Activated CD8-positive, alpha-beta memory T cell treated with anti-CD3 and anti-CD28 coated beads, Interleukin-2, amount 10 ng/mL, durations not matched to agents 7 days and 5 days (primary cell): ENCODE measurements around the gene LRRC2. TPM values are rescaled to one million over a fixed set of nuclear protein-coding genes. Genes with fewer than 3 reads are reported as not detected.
A peak's percentile ranks its signal among the peaks of the same experiment; 100 is the strongest.
"Not testable (repeated sequence)": the region's sequence is repeated elsewhere in the genome, so short reads cannot be mapped to it uniquely, and the experiment has no call there.

ENCODE experiments used
- ATAC-seq: fragments of 150-1000 bp; cut with Tn5 transposase; one replicate; pipeline ENCODE4 v1.10.0; 2021; ENCODE audit warnings: moderate library complexity
- CTCF ChIA-PET: fragments of 350-600 bp; sonication (Branson Sonifier 250); formaldehyde crosslinking; loops from one replicate; lab custom pipeline; 2021; ENCODE audit warnings: antibody characterized with exemption; lab: Charles Lee
- DNase-seq: peaks from one replicate; pipeline ENCODE4 v3.0.0-alpha.2; 2020
- H3K27ac Mint-ChIP-seq: one replicate; pipeline ENCODE4 v1.8.0; 2021; ENCODE audit warnings: mild to moderate bottlenecking, mixed read lengths
- H3K27me3 Mint-ChIP-seq: one replicate; pipeline ENCODE4 v1.8.0; 2021; ENCODE audit warnings: mixed read lengths
- H3K36me3 Mint-ChIP-seq: one replicate; pipeline ENCODE4 v1.8.0; 2021; ENCODE audit warnings: mild to moderate bottlenecking, mixed read lengths
- H3K4me1 Mint-ChIP-seq: one replicate; pipeline ENCODE4 v1.8.0; 2021; ENCODE audit warnings: mixed read lengths
- H3K4me3 Mint-ChIP-seq: one replicate; pipeline ENCODE4 v1.8.0; 2021; ENCODE audit warnings: mild to moderate bottlenecking, moderate library complexity, mixed read lengths
- H3K9me3 Mint-ChIP-seq: one replicate; pipeline ENCODE4 v1.8.0; 2022; ENCODE audit warnings: low read depth, mixed read lengths
- total RNA-seq, 2 experiments: library from RNA; stranded (reverse); gene quantifications; one replicate each; pipeline ENCODE4 v1.2.3, GENCODE V29; 2021

The LRRC2 gene
- total RNA-seq, 2 experiments from 2014 or later: 0.07 TPM; not detected in 1

GRCh38 chr3:46561511-46561910 is 4.6 kb downstream of the LRRC2 start:
- ATAC-seq (no peak), DNase-seq (no peak)
- Mint-ChIP-seq H3K4me3 (no peak overlapping the region), H3K4me1 (peaks cover 34% of the 10 kb centered on the region), H3K36me3 (peaks cover 2% of the 10 kb centered on the region), H3K9me3 (peaks cover 4% of the 10 kb centered on the region), H3K27ac (no peak overlapping the region), H3K27me3 (peaks cover 35% of the 10 kb centered on the region)
- CTCF ChIA-PET: interaction anchor here (0.6 to 7.3 kb wide), 5 partner anchors 22 to 111 kb away, joined by 3 to 294 read pairs (median 3); no protein-coding TSS in a partner anchor

DNA sequence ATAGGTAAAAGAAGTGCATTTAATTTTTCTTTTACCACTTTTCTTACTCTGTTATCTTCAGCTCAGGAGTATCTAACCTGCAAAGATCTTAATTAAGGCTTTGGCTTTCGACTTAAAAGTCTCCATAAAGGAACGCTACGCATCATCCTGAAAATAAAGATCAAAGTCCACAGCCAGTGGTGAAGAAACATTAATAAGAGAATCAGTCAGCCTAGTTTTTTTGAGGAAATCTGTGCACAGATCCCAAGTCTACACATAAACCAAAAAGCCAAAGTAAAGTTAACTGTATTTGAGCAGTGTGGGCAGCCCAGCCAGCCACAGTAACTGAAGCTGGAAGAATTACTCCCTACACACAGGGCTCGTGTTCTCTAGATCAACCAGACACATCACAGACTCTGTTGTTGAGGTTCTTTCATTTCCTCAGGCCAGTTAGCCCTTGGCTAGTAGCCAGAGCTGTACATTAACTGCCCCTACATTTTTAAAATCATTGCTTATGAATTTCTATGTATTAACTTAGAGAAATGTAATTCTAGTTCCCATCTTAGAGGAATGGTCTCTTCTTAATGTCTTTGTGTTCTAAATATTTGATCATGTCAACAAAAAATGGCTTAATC is 6.9 kb downstream of the LRRC2 start:
- H3K4me3 Mint-ChIP-seq: peak overlapping the region; percentile 76
- H3K27ac Mint-ChIP-seq: no peak overlapping the region
- peaks cover 25% of the 10 kb centered on the region for H3K27me3 Mint-ChIP-seq
- ATAC-seq: no peak
- peak; percentile 15 for DNase-seq
- peaks cover 4% of the 10 kb centered on the region for H3K9me3 Mint-ChIP-seq
- H3K4me1 Mint-ChIP-seq: peaks cover 23% of the 10 kb centered on the region
- H3K36me3 Mint-ChIP-seq: peaks cover 2% of the 10 kb centered on the region
- CTCF ChIA-PET: interaction anchor here (0.7 to 7.3 kb wide), 15 partner anchors 13 to 351 kb away, joined by 3 to 294 read pairs (median 6); partner anchors contain the start of genes CCR1, CCR5 and RTP3

- H3K27ac Mint-ChIP-seq: peak overlapping the region; percentile 63
These were observed 7.7 kb downstream of the LRRC2 start for GRCh38 chr3:46558184-46559043.

DNA sequence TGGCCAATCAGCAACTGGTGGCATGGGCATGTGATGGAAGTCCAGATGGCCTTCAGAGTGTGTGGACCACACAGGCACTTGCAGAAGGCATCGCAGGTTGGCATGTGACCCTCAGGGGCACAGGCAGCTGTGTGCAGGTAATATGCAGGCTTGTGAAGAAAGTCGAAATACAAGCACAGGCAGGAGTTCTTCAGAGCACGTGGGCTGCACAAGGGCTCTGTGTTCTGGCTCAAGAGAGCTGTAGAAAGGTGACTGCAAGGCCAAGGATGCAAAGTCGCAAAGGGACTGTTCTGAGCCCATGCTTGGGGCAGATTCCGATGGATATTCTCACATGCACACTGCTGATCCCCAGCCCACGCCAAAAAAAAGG is 8.3 kb downstream of the LRRC2 start:
- H3K27me3 Mint-ChIP-seq: peaks cover 25% of the 10 kb centered on the region

More at GRCh38 chr3:46558184-46559043, 7.7 kb downstream of the LRRC2 start:
- Mint-ChIP-seq H3K9me3 (peaks cover 4% of the 10 kb centered on the region), H3K4me1 (peaks cover 23% of the 10 kb centered on the region), H3K4me3 (peak overlapping the region; percentile 76), H3K27me3 (peaks cover 25% of the 10 kb centered on the region), H3K36me3 (peaks cover 2% of the 10 kb centered on the region)
- DNase-seq (peak; percentile 91), ATAC-seq (peak; percentile 100)
- CTCF ChIA-PET: interaction anchor here (0.5 to 7.3 kb wide), 31 partner anchors 9 to 717 kb away, joined by 3 to 294 read pairs (median 4); partner anchors contain the start of genes CCR1, CCR5, CCR5AS and CCRL2

GRCh38 chr3:46553154-46553553 is 12.9 kb downstream of the LRRC2 start:
- peaks cover 17% of the 10 kb centered on the region for H3K27me3 Mint-ChIP-seq
- CTCF ChIA-PET: interaction anchor here (9.8 kb wide), 1 partner anchor 65 kb away, joined by 85 read pairs; no protein-coding TSS in a partner anchor
- no peaks in the 10 kb centered on the region for H3K9me3 Mint-ChIP-seq
- DNase-seq (peak; percentile 8), ATAC-seq (no peak)
- H3K27ac Mint-ChIP-seq: no peak overlapping the region
- no peak overlapping the region for H3K4me3 Mint-ChIP-seq
- H3K36me3 Mint-ChIP-seq: peaks cover 3% of the 10 kb centered on the region
- peaks cover 21% of the 10 kb centered on the region for H3K4me1 Mint-ChIP-seq

More for the DNA sequence above, 8.3 kb downstream of the LRRC2 start:
- Mint-ChIP-seq H3K9me3 (peaks cover 4% of the 10 kb centered on the region), H3K27ac (no peak overlapping the region), H3K4me3 (no peak overlapping the region), H3K4me1 (peaks cover 23% of the 10 kb centered on the region), H3K36me3 (no peaks in the 10 kb centered on the region)
- CTCF ChIA-PET: interaction anchor here (0.6 to 7.3 kb wide), 25 partner anchors 8 to 717 kb away, joined by 3 to 294 read pairs (median 5); partner anchors contain the start of genes CCR1, CCR5, CCR5AS and CCRL2
- DNase-seq (no peak), ATAC-seq (peak; percentile 13)

GRCh38 chr3:46552538-46552937 is 13.6 kb downstream of the LRRC2 start:
- no peak for ATAC-seq
- H3K4me1 Mint-ChIP-seq: peaks cover 15% of the 10 kb centered on the region
- H3K9me3 Mint-ChIP-seq: no peaks in the 10 kb centered on the region
- H3K27me3 Mint-ChIP-seq: peaks cover 20% of the 10 kb centered on the region
- H3K4me3 Mint-ChIP-seq: no peak overlapping the region
- CTCF ChIA-PET: interaction anchor here (1.4 to 9.8 kb wide), 2 partner anchors 13 to 64 kb away, joined by 4 to 85 read pairs; no protein-coding TSS in a partner anchor
- no peak overlapping the region for H3K27ac Mint-ChIP-seq
- H3K36me3 Mint-ChIP-seq: peaks cover 3% of the 10 kb centered on the region
- peak; percentile 19 for DNase-seq

DNA sequence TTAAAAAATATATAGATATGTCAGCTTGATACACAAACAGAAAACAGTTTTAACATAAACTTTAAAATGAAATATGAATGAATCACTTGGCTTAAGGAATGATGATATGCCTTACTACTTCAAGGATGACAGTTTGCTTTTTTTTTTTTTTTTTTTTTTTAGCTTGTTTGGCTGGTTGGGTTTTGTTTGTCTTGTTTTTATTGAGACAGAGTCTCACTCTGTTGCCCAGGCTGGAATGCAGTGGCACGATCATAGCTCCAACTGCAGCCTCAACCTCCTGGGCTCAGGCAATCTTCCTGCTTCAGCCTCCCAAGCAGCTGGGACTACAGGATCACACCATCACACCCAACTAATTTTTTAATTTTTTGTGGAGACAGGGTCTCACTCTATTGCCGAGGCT is 14.5 kb downstream of the LRRC2 start:
- H3K4me1 Mint-ChIP-seq: peaks cover 17% of the 10 kb centered on the region
- no peaks in the 10 kb centered on the region for H3K9me3 Mint-ChIP-seq
- no peak overlapping the region for H3K27ac Mint-ChIP-seq
- peak; percentile 0 for DNase-seq
- H3K4me3 Mint-ChIP-seq: no peak overlapping the region
- CTCF ChIA-PET: interaction anchor here (0.7 to 9.8 kb wide), 5 partner anchors 12 to 78 kb away, joined by 3 to 85 read pairs (median 4); no protein-coding TSS in a partner anchor
- ATAC-seq: no peak
- H3K36me3 Mint-ChIP-seq: peaks cover 3% of the 10 kb centered on the region
- H3K27me3 Mint-ChIP-seq: peaks cover 19% of the 10 kb centered on the region

GRCh38 chr3:46549989-46550388 is 16.1 kb downstream of the LRRC2 start:
- Mint-ChIP-seq H3K4me3 (no peak overlapping the region), H3K4me1 (peaks cover 30% of the 10 kb centered on the region), H3K36me3 (peaks cover 3% of the 10 kb centered on the region), H3K27ac (no peak overlapping the region), H3K27me3 (peaks cover 11% of the 10 kb centered on the region), H3K9me3 (no peaks in the 10 kb centered on the region)
- CTCF ChIA-PET: interaction anchor here (1.5 to 9.8 kb wide), 4 partner anchors 8 to 62 kb away, joined by 8 to 85 read pairs (median 10); no protein-coding TSS in a partner anchor
- ATAC-seq: no peak
- peak; percentile 5 for DNase-seq

DNA sequence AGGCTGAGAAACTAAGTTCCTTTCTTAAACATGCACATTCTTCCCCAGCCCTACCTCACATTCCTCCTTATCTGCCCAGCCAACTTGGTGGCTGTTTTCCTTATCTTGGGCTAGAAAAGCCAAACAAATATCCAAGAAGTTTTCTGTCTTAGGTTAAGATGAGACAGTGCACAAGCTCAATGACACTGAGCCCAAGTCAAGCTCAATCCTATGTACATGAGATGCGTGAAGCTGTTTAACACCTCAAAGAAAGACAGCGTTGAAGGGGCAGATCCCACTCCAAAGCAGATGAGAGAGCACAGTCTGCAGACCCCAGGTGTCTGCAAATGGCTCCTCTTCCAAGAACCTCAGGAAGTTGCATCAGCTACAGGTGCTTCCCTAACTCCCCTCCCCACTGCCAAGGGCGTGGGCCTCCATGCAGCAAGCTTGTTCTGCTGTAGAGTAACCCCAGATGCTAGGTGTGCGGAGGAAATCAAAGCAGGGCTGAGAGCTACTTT is 16.6 kb downstream of the LRRC2 start:
- H3K27me3 Mint-ChIP-seq: peaks cover 14% of the 10 kb centered on the region
- H3K4me1 Mint-ChIP-seq: peaks cover 30% of the 10 kb centered on the region
- peak; percentile 38 for DNase-seq
- no peak overlapping the region for H3K4me3 Mint-ChIP-seq
- ATAC-seq: no peak
- H3K9me3 Mint-ChIP-seq: no peaks in the 10 kb centered on the region
- H3K36me3 Mint-ChIP-seq: peaks cover 3% of the 10 kb centered on the region
- H3K27ac Mint-ChIP-seq: no peak overlapping the region
- CTCF ChIA-PET: interaction anchor here (1.0 to 9.8 kb wide), 5 partner anchors 8 to 61 kb away, joined by 3 to 85 read pairs (median 8); no protein-coding TSS in a partner anchor

DNA sequence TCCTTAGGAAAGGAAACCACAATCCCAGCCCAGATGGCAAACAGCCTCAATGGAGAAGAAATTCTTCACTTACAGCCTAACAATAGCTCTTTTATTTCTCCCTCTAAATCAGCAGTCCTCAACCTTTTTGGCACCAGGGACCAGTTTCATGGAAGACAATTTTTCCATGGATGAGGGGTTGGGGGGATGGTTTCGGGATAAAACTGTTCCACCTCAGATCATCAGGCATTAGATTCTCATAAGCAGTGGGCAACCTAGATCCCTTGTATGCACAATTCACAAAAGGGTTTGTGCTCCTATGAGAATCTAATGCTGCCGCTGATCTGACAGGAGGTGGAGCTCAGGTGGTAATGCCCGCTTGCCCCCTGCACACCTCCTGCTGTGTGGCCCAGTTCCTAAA is 17.5 kb downstream of the LRRC2 start:
- CTCF ChIA-PET: interaction anchor here (1.0 to 9.8 kb wide), 4 partner anchors 9 to 60 kb away, joined by 3 to 85 read pairs (median 10); no protein-coding TSS in a partner anchor
- Mint-ChIP-seq H3K4me1 (peaks cover 30% of the 10 kb centered on the region), H3K27me3 (peaks cover 14% of the 10 kb centered on the region)
- not testable (repeated sequence) for DNase-seq, H3K4me3 Mint-ChIP-seq, ATAC-seq, H3K27ac Mint-ChIP-seq, H3K36me3 Mint-ChIP-seq, H3K9me3 Mint-ChIP-seq

- Mint-ChIP-seq H3K4me1 (peaks cover 39% of the 10 kb centered on the region), H3K27ac (no peak overlapping the region), H3K4me3 (no peak overlapping the region), H3K9me3 (no peaks in the 10 kb centered on the region), H3K36me3 (peaks cover 3% of the 10 kb centered on the region), H3K27me3 (peaks cover 12% of the 10 kb centered on the region)
- CTCF ChIA-PET: interaction anchor here (1.3 to 9.8 kb wide), 4 partner anchors 8 to 59 kb away, joined by 3 to 85 read pairs (median 8); no protein-coding TSS in a partner anchor
- DNase-seq (peak; percentile 15), ATAC-seq (no peak)
These were observed 19.1 kb downstream of the LRRC2 start for GRCh38 chr3:46546896-46547440.

DNA sequence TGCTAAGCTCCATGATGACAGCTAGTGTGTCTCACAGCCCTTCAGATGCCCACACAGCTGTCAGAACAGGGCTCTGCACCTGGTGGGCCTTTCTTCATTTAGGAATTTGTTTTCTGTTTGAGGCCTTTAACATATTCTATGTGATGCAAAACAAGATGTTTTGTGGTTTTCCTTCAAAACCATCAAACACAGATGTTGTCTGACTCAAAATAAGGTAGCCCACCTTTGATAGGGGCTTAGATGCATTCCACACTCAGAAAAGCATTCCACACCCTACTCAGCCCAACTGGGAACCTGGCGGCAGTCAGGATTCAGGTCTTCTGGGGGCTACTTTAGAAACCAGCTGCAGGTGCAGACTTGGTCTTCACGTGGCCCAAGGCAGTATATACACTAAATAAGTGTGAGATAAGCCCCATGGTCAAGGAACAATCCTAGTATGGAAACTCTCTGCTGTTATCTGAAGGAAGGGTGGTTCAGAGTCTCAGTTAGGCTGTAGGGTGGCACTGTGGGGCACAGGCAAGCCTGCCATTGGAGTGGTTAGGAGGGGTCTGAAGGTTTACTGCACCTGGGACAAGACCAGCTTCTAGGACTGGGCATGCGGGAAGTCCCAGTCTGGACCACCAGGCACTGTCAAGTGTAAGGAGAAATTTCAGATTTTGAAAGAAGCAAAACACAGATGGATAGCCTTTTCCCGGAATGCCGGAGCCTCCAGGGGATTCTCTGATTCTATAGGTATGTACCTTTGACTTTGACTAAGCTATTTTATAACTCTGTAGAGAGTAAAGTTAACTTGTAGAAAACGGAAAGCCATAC is 20.1 kb downstream of the LRRC2 start:
- peaks cover 3% of the 10 kb centered on the region for H3K36me3 Mint-ChIP-seq
- CTCF ChIA-PET: interaction anchor here (0.9 to 9.8 kb wide), 4 partner anchors 23 to 58 kb away, joined by 3 to 85 read pairs (median 6); no protein-coding TSS in a partner anchor
- no peak overlapping the region for H3K27ac Mint-ChIP-seq
- peaks cover 47% of the 10 kb centered on the region for H3K4me1 Mint-ChIP-seq
- no peak overlapping the region for H3K4me3 Mint-ChIP-seq
- H3K27me3 Mint-ChIP-seq: peaks cover 12% of the 10 kb centered on the region
- no peaks in the 10 kb centered on the region for H3K9me3 Mint-ChIP-seq
- peak; percentile 31 for DNase-seq
- no peak for ATAC-seq
